Measurements from ENCODE around the gene TSEN15. TPM values are rescaled to one million over a fixed set of nuclear protein-coding genes. Genes with fewer than 3 reads are reported as not detected.

Gene TSEN15
- total and polyA plus RNA-seq, 4 donors: 9.1 to 21.9 (median 19.3) TPM

GRCh38 chr1:184085667-184086066 is 34.1 kb downstream of the TSEN15 start:
- DNase-seq (ENCODE audit: low spot score): no peak
- no peaks in the 10 kb centered on the region for H3K27me3 ChIP-seq (ENCODE audit: control insufficient read depth in 4 of 4, insufficient read depth in 4 of 4, low read length in 3 of 4)

More at GRCh38 chr1:184085667-184086066, 34.1 kb downstream of the TSEN15 start:
- Histone ChIP-seq H3K27ac (ENCODE audit: low read depth in 1 of 2, low read length in 2 of 2) (no peak overlapping the region), H3K4me3 (ENCODE audit: low read depth in 1 of 3, low read length in 3 of 3) (no peak overlapping the region), H3K9me3 (ENCODE audit: control insufficient read depth in 4 of 4, low read length in 3 of 4) (no peaks in the 10 kb centered on the region), H3K4me1 (ENCODE audit: control insufficient read depth in 4 of 4, insufficient read depth in 4 of 4, low read length in 3 of 4) (no peaks in the 10 kb centered on the region), H3K36me3 (ENCODE audit: control insufficient read depth in 4 of 4, insufficient read depth in 3 of 4, low read depth in 1 of 4, low read length in 3 of 4) (no peaks in the 10 kb centered on the region), H3K9ac (ENCODE audit: low read depth in 1 of 2, low read length in 2 of 2) (no peak overlapping the region)
- TF ChIP-seq SP1 (IDR thresholded peaks at IDR 0.05): no peak
- TF ChIP-seq ATF3 (IDR thresholded peaks at IDR 0.05): no peak
- no peak for TF ChIP-seq HNF4G (IDR thresholded peaks at IDR 0.05)
- no peak for TF ChIP-seq YY1 (IDR thresholded peaks at IDR 0.05)
- TF ChIP-seq HNF4A (conservative IDR thresholded peaks at IDR 0.05): no peak
- no peak for TF ChIP-seq MAX (IDR thresholded peaks at IDR 0.05)
- TF ChIP-seq TAF1 (conservative IDR thresholded peaks at IDR 0.05): no peak
- no peak for TF ChIP-seq CTCF (IDR thresholded peaks at IDR 0.05; ENCODE audit: low read depth, low read length, missing input control)
- TF ChIP-seq RXRA (IDR thresholded peaks at IDR 0.05): no peak
- TF ChIP-seq GABPA (IDR thresholded peaks at IDR 0.05 in 1 of 2, conservative IDR thresholded peaks at IDR 0.05 in 1 of 2): no peak
- TF ChIP-seq EGR1 (IDR thresholded peaks at IDR 0.05; ENCODE audit: low read depth in 2 of 2): no peak
- no peak for TF ChIP-seq REST (IDR thresholded peaks at IDR 0.05)
- no peak for TF ChIP-seq ZBTB33 (IDR thresholded peaks at IDR 0.05)
- TF ChIP-seq JUND (IDR thresholded peaks at IDR 0.05): no peak
- TF ChIP-seq FOXA1 (IDR thresholded peaks at IDR 0.05): no peak
- no peak for TF ChIP-seq NR2F2 (IDR thresholded peaks at IDR 0.05)

Measured in liver (tissue), 9 donors.